Erythroblast (primary cell): ENCODE measurements around the gene IRAK1BP1.

Experiments used
- GATA1 ChIP-seq: IDR thresholded peaks from 2 replicates; pipeline ENCODE4 v1.6.1; 2011; ENCODE audit warnings: low read depth, mild to moderate bottlenecking, control low read depth, low read length, moderate library complexity
- POLR2A ChIP-seq: IDR thresholded peaks from 2 replicates; pipeline ENCODE4 v1.6.1; 2011; ENCODE audit warnings: mild to moderate bottlenecking, low read length

DNA sequence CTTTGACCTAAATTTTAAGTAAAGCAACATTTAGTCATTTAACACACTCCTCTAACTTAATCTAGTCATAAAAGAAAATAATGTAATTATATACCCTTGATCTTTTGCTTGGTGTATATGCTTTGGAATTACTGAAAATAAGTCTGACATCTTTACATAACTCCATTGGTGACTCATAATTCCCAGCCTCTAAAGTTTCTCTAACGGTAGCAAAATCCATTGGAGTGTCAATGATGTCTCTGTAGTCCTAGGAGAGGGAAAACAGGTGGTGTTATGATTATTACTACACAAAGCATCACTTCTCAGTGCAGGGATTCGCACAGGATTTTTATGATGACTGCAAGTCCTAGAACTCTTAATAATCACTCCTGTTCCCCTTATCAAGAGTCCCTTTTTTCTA is 80.2 kb downstream of the IRAK1BP1 start:
- TF ChIP-seq POLR2A (no peak), GATA1 (no peak)
